ENCODE measurements around the gene EIF4G3. TPM values are rescaled to one million over a fixed set of nuclear protein-coding genes. Genes with fewer than 3 reads are reported as not detected.
"Not testable (repeated sequence)": the region's sequence is repeated elsewhere in the genome, so short reads cannot be mapped to it uniquely, and the experiment has no call there.

The EIF4G3 gene
- total RNA-seq, 2 donors from 2014 or later, result 20.8 to 48.8 TPM

- TF ChIP-seq POLR2A (IDR thresholded peaks at IDR 0.05), result no peak
- peak in 2 of 7 experiments; percentile 6 to 12 for TF ChIP-seq CTCF (IDR thresholded peaks at IDR 0.05)
- Histone ChIP-seq H3K36me3 (replicated peaks in 1 of 2; ENCODE audit: insufficient read depth in 1 of 2, low read depth in 2 of 2) (no peaks in the 10 kb centered on the region), H3K4me3 (peak overlapping the region; percentile 57 to 88), H3K4me1 (peaks cover 28% of the 10 kb centered on the region), H3K9me3 (no peaks in the 10 kb centered on the region), H3K27me3 (no peaks in the 10 kb centered on the region), H3K27ac (peak overlapping the region; percentile 64 to 91 (median 76))
- ATAC-seq (peak; percentile 29), DNase-seq (peak; percentile 41 to 51 (median 45))
- 0 to 1% methylated on average over 17 to 37 of the region's 69 CpGs for WGBS, 2 donors
- intact Hi-C loops (cut with DNase I), result no loop called here
These were observed 771 bp downstream of the EIF4G3 start for GRCh38 chr1:21175670-21176581.

GRCh38 chr1:21175324-21175669, 1.4 kb downstream of the EIF4G3 start:
- Histone ChIP-seq H3K27me3 (no peaks in the 10 kb centered on the region), H3K4me1 (peaks cover 32% of the 10 kb centered on the region), H3K36me3 (replicated peaks in 1 of 2; ENCODE audit: insufficient read depth in 1 of 2, low read depth in 2 of 2) (no peaks in the 10 kb centered on the region), H3K9me3 (no peaks in the 10 kb centered on the region), H3K4me3 (no peak overlapping the region), H3K27ac (peak overlapping the region; percentile 22 to 91 (median 72))
- TF ChIP-seq POLR2A (IDR thresholded peaks at IDR 0.05) (peak in 1 of 3 donors; percentile 16), CTCF (IDR thresholded peaks at IDR 0.05) (no peak)
- no peak for ATAC-seq
- WGBS, 2 donors, result 0% methylated on average over 6 of the region's 6 CpGs
- DNase-seq, result peak in 3 of 4 donors; percentile 20 to 68 (median 34)
- intact Hi-C loops (cut with DNase I), result no loop called here

GRCh38 chr1:21174654-21175323, 1.9 kb downstream of the EIF4G3 start:
- intact Hi-C loops (cut with DNase I), result no loop called here
- DNase-seq (peak in 3 of 4 donors; percentile 17 to 41 (median 32)), ATAC-seq (peak; percentile 4)
- no peaks in the 10 kb centered on the region for H3K36me3 ChIP-seq (replicated peaks in 1 of 2; ENCODE audit: insufficient read depth in 1 of 2, low read depth in 2 of 2)
- H3K9me3 ChIP-seq, result no peaks in the 10 kb centered on the region
- no peak overlapping the region for H3K4me3 ChIP-seq
- peaks cover 32% of the 10 kb centered on the region for H3K4me1 ChIP-seq
- H3K27me3 ChIP-seq, result no peaks in the 10 kb centered on the region
- TF ChIP-seq POLR2A (IDR thresholded peaks at IDR 0.05) (peak in 1 of 3 donors; percentile 11), CTCF (IDR thresholded peaks at IDR 0.05) (no peak)
- WGBS, 2 donors, result 2 to 7% methylated on average over 12 of the region's 12 CpGs
- peak overlapping the region; percentile 22 to 91 (median 72) for H3K27ac ChIP-seq

GRCh38 chr1:21174230-21174629, 2.5 kb downstream of the EIF4G3 start:
- Histone ChIP-seq H3K27ac (peak overlapping the region in 3 of 4 donors; percentile 64 to 91 (median 81)), H3K4me1 (peaks cover 32% of the 10 kb centered on the region), H3K4me3 (no peak overlapping the region), H3K27me3 (no peaks in the 10 kb centered on the region), H3K36me3 (replicated peaks in 1 of 2; ENCODE audit: insufficient read depth in 1 of 2, low read depth in 2 of 2) (no peaks in the 10 kb centered on the region), H3K9me3 (no peaks in the 10 kb centered on the region)
- DNase-seq, result no peak
- WGBS, 2 donors, result 34 to 46% methylated on average over 2 of the region's 2 CpGs
- no peak for ATAC-seq
- TF ChIP-seq CTCF (IDR thresholded peaks at IDR 0.05), result no peak
- no peak for TF ChIP-seq POLR2A (IDR thresholded peaks at IDR 0.05)
- intact Hi-C loops (cut with DNase I), result no loop called here

GRCh38 chr1:21173096-21173495, 3.6 kb downstream of the EIF4G3 start:
- ATAC-seq; H3K4me3 ChIP-seq; H3K27me3 ChIP-seq; H3K9me3 ChIP-seq; H3K36me3 ChIP-seq (replicated peaks in 1 of 2; ENCODE audit: insufficient read depth in 1 of 2, low read depth in 2 of 2); DNase-seq; intact Hi-C loops (cut with DNase I); H3K27ac ChIP-seq: not testable (repeated sequence)
- peaks cover 32% of the 10 kb centered on the region for H3K4me1 ChIP-seq
- WGBS, 2 donors, result 86 to 91% methylated on average over 11 to 12 of the region's 12 CpGs

- H3K4me3 ChIP-seq; H3K36me3 ChIP-seq (replicated peaks in 1 of 2; ENCODE audit: insufficient read depth in 1 of 2, low read depth in 2 of 2); intact Hi-C loops (cut with DNase I); H3K27me3 ChIP-seq; ATAC-seq; H3K27ac ChIP-seq; H3K9me3 ChIP-seq: not testable (repeated sequence)
- WGBS, 2 donors, result 41 to 57% methylated on average over 4 of the region's 4 CpGs
- peaks cover 26% of the 10 kb centered on the region for H3K4me1 ChIP-seq
- peak in 2 of 4 donors; percentile 21 to 23 for DNase-seq
These were observed 5.9 kb downstream of the EIF4G3 start for GRCh38 chr1:21170837-21171236.
